ENCODE measurements around the gene UBTD2.
"Not testable (repeated sequence)": the region's sequence is repeated elsewhere in the genome, so short reads cannot be mapped to it uniquely, and the experiment has no call there.

The UBTD2 gene

GRCh38 chr5:172291837-172292236, 8.3 kb upstream of the UBTD2 start:
- not testable (repeated sequence) for DNase-seq

GRCh38 chr5:172288465-172288864, 4.9 kb upstream of the UBTD2 start:
- DNase-seq: no peak

- DNase-seq: not testable (repeated sequence)
These were observed 3.6 kb upstream of the UBTD2 start for GRCh38 chr5:172287140-172287539.

- no peak for DNase-seq
These were observed 1.9 kb upstream of the UBTD2 start for GRCh38 chr5:172285226-172286143.

GRCh38 chr5:172284611-172284980, 1.0 kb upstream of the UBTD2 start:
- no peak for DNase-seq

- peak; percentile 78 for DNase-seq
These were observed 472 bp upstream of the UBTD2 start for GRCh38 chr5:172283862-172284610.

GRCh38 chr5:172282272-172283019, 1.1 kb downstream of the UBTD2 start:
- DNase-seq: no peak

- no peak for DNase-seq
These were observed 2.2 kb downstream of the UBTD2 start for GRCh38 chr5:172281346-172281745.

GRCh38 chr5:172280929-172281328, 2.6 kb downstream of the UBTD2 start:
- no peak for DNase-seq

- DNase-seq: no peak
These were observed 3.2 kb downstream of the UBTD2 start for GRCh38 chr5:172280317-172280716.

GRCh38 chr5:172278356-172278755, 5.2 kb downstream of the UBTD2 start:
- DNase-seq: no peak

GRCh38 chr5:172276214-172276613, 7.3 kb downstream of the UBTD2 start:
- peak; percentile 17 for DNase-seq

- no peak for DNase-seq
These were observed 8.4 kb downstream of the UBTD2 start for GRCh38 chr5:172274951-172275753.

- no peak for DNase-seq
These were observed 15.6 kb downstream of the UBTD2 start for GRCh38 chr5:172267943-172268342.

GRCh38 chr5:172266676-172267092, 16.9 kb downstream of the UBTD2 start:
- no peak for DNase-seq

GRCh38 chr5:172266071-172266675, 17.4 kb downstream of the UBTD2 start:
- DNase-seq: no peak

- DNase-seq: no peak
These were observed 18.7 kb downstream of the UBTD2 start for GRCh38 chr5:172264815-172265395.

- DNase-seq: no peak
These were observed 28.1 kb downstream of the UBTD2 start for GRCh38 chr5:172255444-172255843.

GRCh38 chr5:172252501-172252900, 31.1 kb downstream of the UBTD2 start:
- no peak for DNase-seq

- no peak for DNase-seq
These were observed 32.1 kb downstream of the UBTD2 start for GRCh38 chr5:172251419-172251818.

GRCh38 chr5:172248637-172249036, 34.9 kb downstream of the UBTD2 start:
- DNase-seq: no peak

- DNase-seq: no peak
These were observed 37.9 kb downstream of the UBTD2 start for GRCh38 chr5:172245703-172246125.

All from NCI-H2029 (cell line).